Erythroblast (primary cell): Measurements from ENCODE around the gene CELF5.
"Not testable (repeated sequence)": the region's sequence is repeated elsewhere in the genome, so short reads cannot be mapped to it uniquely, and the experiment has no call there.

Source experiments
- GATA1 ChIP-seq: IDR thresholded peaks from 2 replicates; pipeline ENCODE4 v1.6.1; 2011; ENCODE audit warnings: low read depth, mild to moderate bottlenecking, control low read depth, low read length, moderate library complexity
- POLR2A ChIP-seq: IDR thresholded peaks from 2 replicates; pipeline ENCODE4 v1.6.1; 2011; ENCODE audit warnings: mild to moderate bottlenecking, low read length

- TF ChIP-seq POLR2A, GATA1: not testable (repeated sequence)
These were observed 64.0 kb downstream of the CELF5 start for GRCh38 chr19:3288437-3288836.
